OCI-LY3 (cell line): Measurements from ENCODE around the gene XPO6.

Source experiments
- EZH2phosphoT487 ChIP-seq: fragments of 200-600 bp; shearing (Covaris generic); IDR thresholded peaks from 2 replicates; pipeline ENCODE4 v1.6.1; 2018; ENCODE audit warnings: antibody characterized with exemption, mixed run types, low read depth
- TF ChIP-seq, protein P1 (sequence below): fragments of 200-600, 300-600 bp; sonication (generic); IDR thresholded peaks from 2 replicates; pipeline ENCODE4 v1.5.1; 2014; ENCODE audit warnings: antibody characterized with exemption, low read length, low read depth

GRCh38 chr16:28231763-28232162 is 20.0 kb upstream of the XPO6 start:
- TF ChIP-seq, protein P1, sequence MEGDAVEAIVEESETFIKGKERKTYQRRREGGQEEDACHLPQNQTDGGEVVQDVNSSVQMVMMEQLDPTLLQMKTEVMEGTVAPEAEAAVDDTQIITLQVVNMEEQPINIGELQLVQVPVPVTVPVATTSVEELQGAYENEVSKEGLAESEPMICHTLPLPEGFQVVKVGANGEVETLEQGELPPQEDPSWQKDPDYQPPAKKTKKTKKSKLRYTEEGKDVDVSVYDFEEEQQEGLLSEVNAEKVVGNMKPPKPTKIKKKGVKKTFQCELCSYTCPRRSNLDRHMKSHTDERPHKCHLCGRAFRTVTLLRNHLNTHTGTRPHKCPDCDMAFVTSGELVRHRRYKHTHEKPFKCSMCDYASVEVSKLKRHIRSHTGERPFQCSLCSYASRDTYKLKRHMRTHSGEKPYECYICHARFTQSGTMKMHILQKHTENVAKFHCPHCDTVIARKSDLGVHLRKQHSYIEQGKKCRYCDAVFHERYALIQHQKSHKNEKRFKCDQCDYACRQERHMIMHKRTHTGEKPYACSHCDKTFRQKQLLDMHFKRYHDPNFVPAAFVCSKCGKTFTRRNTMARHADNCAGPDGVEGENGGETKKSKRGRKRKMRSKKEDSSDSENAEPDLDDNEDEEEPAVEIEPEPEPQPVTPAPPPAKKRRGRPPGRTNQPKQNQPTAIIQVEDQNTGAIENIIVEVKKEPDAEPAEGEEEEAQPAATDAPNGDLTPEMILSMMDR = no peak
- no peak for TF ChIP-seq EZH2phosphoT487
